Stimulated activated CD4-positive, alpha-beta T cell treated with anti-CD3 and anti-CD28 coated beads, Interleukin-2, amount 100 ng/mL, for 4 hours (primary cell): ENCODE measurements around the gene ZNF471.
A peak's percentile ranks its signal among the peaks of the same experiment; 100 is the strongest.

ENCODE experiments used
- DNase-seq: peaks from one replicate; pipeline ENCODE4 v3.0.0-alpha.2; 2020; ENCODE audit warnings: low read depth

ZNF471 gene

GRCh38 chr19:56507446-56508289 is at the start of gene ZNF471:
TSS of gene ZNF471 (plus strand) at chr19:56507855. CDS start at chr19:56511572, 3,717 bp downstream.
- peak; percentile 75 for DNase-seq

GRCh38 chr19:56474308-56474707 is 33.3 kb upstream of the ZNF471 start:
- no peak for DNase-seq

- no peak for DNase-seq
These were observed 31.6 kb upstream of the ZNF471 start for GRCh38 chr19:56476093-56476492.

- DNase-seq: peak; percentile 35
These were observed 30.8 kb upstream of the ZNF471 start, which contains the start of gene ZNF667 for GRCh38 chr19:56476651-56477428. TSS of gene ZNF667 (minus strand) at chr19:56477345. CDS start at chr19:56462370, 14,975 bp downstream.

GRCh38 chr19:56477429-56478338 is 30.0 kb upstream of the ZNF471 start:
- DNase-seq: peak; percentile 53

- no peak for DNase-seq
These were observed 16.3 kb upstream of the ZNF471 start for GRCh38 chr19:56491399-56491798.

- DNase-seq: no peak
These were observed 3.1 kb upstream of the ZNF471 start for GRCh38 chr19:56504581-56504980.

GRCh38 chr19:56508290-56508778 is 679 bp downstream of the ZNF471 start:
- DNase-seq: no peak

GRCh38 chr19:56525214-56525860 is 17.7 kb downstream of the ZNF471 start:
- no peak for DNase-seq

- DNase-seq: no peak
These were observed 29.8 kb downstream of the ZNF471 start for GRCh38 chr19:56537442-56537841.

GRCh38 chr19:56538254-56538760 is 30.7 kb downstream of the ZNF471 start:
- DNase-seq: peak; percentile 87

- no peak for DNase-seq
These were observed 31.2 kb downstream of the ZNF471 start, which contains the start of gene ZFP28 for GRCh38 chr19:56538761-56539263. TSS of gene ZFP28 (plus strand) at chr19:56538948. CDS start at chr19:56539019, 71 bp downstream.

GRCh38 chr19:56543776-56544175 is 36.1 kb downstream of the ZNF471 start:
- no peak for DNase-seq

GRCh38 chr19:56547535-56547934 is 39.9 kb downstream of the ZNF471 start:
- DNase-seq: no peak

GRCh38 chr19:56554272-56554869 is 46.7 kb downstream of the ZNF471 start:
- no peak for DNase-seq

GRCh38 chr19:56562766-56563165 is 55.1 kb downstream of the ZNF471 start:
- no peak for DNase-seq

- peak; percentile 6 for DNase-seq
These were observed 59.2 kb downstream of the ZNF471 start for GRCh38 chr19:56566904-56567273.

- DNase-seq: peak; percentile 82
These were observed 59.8 kb downstream of the ZNF471 start, which contains the start of gene ZNF470 for GRCh38 chr19:56567274-56568120. TSS of gene ZNF470 (plus strand) at chr19:56567468. CDS start at chr19:56570312, 2,844 bp downstream.

GRCh38 chr19:56572589-56572988 is 64.9 kb downstream of the ZNF471 start:
- DNase-seq: no peak
